22Rv1 (cell line): ENCODE results near the gene RPRD2.
"Not testable (repeated sequence)": the region's sequence is repeated elsewhere in the genome, so short reads cannot be mapped to it uniquely, and the experiment has no call there.

ENCODE experiments used
- H3K27ac ChIP-seq: fragments of 450-650 bp; 2 replicates; pipeline ENCODE4 v1.5.1; 2017
- CTCF ChIP-seq: fragments of 450-650 bp; IDR thresholded peaks from 2 replicates; pipeline ENCODE4 v1.5.1; 2017; ENCODE audit warnings: mild to moderate bottlenecking
- ZFX ChIP-seq: fragments of 450-650 bp; IDR thresholded peaks from 2 replicates; pipeline ENCODE4 v1.6.1; 2017; ENCODE audit warnings: antibody characterized with exemption, borderline replicate concordance

The RPRD2 gene

GRCh38 chr1:150389650-150390049, 25.7 kb downstream of the RPRD2 start:
- no peak overlapping the region for H3K27ac ChIP-seq
- TF ChIP-seq ZFX (no peak), CTCF (no peak)

GRCh38 chr1:150392627-150393026, 28.7 kb downstream of the RPRD2 start:
- H3K27ac ChIP-seq, result no peak overlapping the region
- TF ChIP-seq ZFX (no peak), CTCF (no peak)

- H3K27ac ChIP-seq, result not testable (repeated sequence)
Measured at GRCh38 chr1:150395115-150395514, 31.2 kb downstream of the RPRD2 start.

GRCh38 chr1:150397392-150398032, 33.6 kb downstream of the RPRD2 start:
- H3K27ac ChIP-seq, result no peak overlapping the region
- TF ChIP-seq ZFX (no peak), CTCF (no peak)

- TF ChIP-seq ZFX (no peak), CTCF (no peak)
- no peak overlapping the region for H3K27ac ChIP-seq
Measured at GRCh38 chr1:150404465-150404864, 40.5 kb downstream of the RPRD2 start.

GRCh38 chr1:150405660-150406059, 41.7 kb downstream of the RPRD2 start:
- no peak overlapping the region for H3K27ac ChIP-seq
- TF ChIP-seq ZFX (no peak), CTCF (no peak)

- no peak for TF ChIP-seq ZFX
- no peak for TF ChIP-seq CTCF
- no peak overlapping the region for H3K27ac ChIP-seq
Measured at GRCh38 chr1:150406483-150406882, 42.5 kb downstream of the RPRD2 start.

GRCh38 chr1:150407330-150407729, 43.4 kb downstream of the RPRD2 start:
- peak overlapping the region; percentile 17; the same call in 1 of the 2 replicates for H3K27ac ChIP-seq
- TF ChIP-seq CTCF, result no peak
